Activated CD8-positive, alpha-beta memory T cell treated with anti-CD3 and anti-CD28 coated beads for 1 hour (primary cell): Measurements from ENCODE around the gene UPF2.
"Not testable (repeated sequence)": the region's sequence is repeated elsewhere in the genome, so short reads cannot be mapped to it uniquely, and the experiment has no call there.

Source experiments
- DNase-seq, 2 donors: peaks; one replicate each; pipeline ENCODE4 v3.0.0-alpha.2; 2020; ENCODE audit warnings: low read depth in 1 of 2; ENCODE audit errors: extremely low read depth in 1 of 2

UPF2 gene

DNA sequence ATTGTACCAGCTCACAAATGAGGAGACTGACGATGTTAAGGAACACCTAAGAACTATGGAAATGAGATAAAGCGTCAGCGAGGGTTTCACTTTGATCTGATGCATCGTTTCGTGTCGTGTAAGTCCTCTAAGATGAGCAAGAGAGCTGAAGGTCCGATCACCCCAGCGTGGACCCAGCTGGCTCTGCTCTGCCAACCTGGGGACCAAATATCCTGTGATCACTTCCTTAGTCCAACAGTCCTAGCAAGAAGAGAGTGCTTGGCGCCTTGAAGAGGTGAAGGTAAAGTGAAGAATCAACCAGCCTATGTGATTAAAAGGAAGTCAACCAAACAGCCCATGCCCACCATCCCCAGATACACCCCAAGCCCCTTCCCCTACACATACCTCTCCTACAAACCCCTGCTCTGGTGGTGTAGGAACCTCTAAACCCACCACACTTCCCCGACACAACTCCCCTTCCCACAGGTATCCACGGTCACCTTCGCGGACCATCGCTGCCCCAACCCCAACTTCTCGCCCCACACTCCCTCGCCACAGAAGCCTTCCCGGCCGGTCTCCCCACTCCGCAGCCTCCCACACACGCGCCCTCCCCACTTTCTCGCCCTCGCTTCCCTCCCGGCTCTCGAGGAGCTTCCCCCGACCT lies 722 bp downstream of the UPF2 start:
- no peak for DNase-seq

DNA sequence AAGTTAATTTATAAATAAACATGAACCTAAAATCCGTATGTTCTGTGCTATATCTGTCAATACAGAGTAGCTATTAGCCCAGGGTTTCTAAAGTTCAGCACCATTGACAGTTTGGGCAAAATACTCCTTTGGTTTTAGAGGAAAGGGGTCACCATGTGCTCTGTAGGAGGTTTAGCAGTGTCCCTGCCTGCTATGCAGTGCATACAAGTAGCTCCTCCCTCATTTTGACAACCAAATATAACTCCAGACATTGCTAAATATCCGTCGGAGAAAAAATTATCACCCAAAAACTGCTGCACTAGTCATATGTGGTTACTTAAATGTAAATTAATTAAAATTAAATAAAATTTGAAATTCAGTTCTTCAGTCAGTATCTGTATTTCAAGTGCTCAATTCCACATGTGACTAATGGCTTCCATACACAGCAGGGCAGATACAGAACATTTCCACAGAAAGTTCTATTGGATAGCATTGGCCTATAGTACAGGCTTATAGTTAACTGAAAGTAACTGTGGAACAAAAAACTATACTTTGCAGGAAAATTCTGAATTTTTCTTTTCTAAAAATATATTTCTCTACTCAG lies 6.4 kb downstream of the UPF2 start:
- no peak for DNase-seq

- DNase-seq: no peak
Observed at GRCh38 chr10:12031404-12031803, 11.2 kb downstream of the UPF2 start.

- DNase-seq: no peak
Observed at GRCh38 chr10:12027539-12027938, 15.1 kb downstream of the UPF2 start.

DNA sequence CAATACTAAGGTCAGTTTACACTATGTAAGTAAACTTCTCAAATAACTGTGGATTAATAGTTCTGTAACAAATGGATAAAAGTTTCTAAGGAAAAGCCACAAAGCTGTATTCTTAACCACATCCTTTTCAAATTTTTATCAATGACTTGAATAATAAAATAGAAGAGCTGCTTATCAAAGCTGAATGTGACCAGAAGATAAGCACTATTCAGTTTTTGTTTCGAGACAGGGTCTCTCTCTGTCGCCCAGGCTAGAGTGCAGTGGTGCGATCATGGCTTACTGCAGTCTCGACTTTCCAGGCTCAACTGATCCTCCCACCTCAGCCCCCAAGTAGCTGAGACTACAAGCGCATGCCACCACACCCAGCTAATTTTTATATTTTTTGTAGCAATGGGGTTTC lies 17.0 kb downstream of the UPF2 start:
- no peak for DNase-seq

DNA sequence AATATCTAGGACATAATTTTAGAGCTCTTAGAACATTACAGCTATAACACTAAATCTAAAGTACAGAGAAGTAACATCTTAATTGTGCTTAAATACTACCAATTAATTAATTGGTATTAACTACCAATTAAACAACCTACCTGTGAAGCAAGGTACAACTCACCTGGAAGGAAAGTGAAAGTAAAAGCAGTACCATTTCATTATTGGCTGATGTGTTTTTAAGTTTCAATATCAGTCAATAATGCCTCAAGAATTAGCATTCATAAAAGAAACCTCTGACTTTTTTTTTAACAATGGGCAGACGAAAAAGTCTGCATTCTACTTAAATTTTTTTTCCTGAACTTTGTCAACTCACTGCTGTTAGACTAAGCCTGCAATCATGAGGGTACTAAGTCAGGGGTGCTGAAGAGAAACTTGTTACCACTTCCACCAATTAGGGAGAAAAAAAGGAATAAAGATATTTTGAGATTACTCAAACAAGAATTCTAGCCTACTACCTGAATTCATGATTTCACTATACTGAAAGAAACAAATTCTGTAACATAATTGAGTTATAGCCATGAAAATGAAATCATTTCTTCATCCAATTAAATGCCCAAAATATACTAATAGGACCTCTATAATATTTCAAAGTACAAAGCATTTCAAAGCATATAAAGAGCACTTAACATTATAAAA lies 19.9 kb downstream of the UPF2 start:
- DNase-seq: no peak

- DNase-seq: no peak
Observed at GRCh38 chr10:12020574-12020973, 22.0 kb downstream of the UPF2 start.

DNA sequence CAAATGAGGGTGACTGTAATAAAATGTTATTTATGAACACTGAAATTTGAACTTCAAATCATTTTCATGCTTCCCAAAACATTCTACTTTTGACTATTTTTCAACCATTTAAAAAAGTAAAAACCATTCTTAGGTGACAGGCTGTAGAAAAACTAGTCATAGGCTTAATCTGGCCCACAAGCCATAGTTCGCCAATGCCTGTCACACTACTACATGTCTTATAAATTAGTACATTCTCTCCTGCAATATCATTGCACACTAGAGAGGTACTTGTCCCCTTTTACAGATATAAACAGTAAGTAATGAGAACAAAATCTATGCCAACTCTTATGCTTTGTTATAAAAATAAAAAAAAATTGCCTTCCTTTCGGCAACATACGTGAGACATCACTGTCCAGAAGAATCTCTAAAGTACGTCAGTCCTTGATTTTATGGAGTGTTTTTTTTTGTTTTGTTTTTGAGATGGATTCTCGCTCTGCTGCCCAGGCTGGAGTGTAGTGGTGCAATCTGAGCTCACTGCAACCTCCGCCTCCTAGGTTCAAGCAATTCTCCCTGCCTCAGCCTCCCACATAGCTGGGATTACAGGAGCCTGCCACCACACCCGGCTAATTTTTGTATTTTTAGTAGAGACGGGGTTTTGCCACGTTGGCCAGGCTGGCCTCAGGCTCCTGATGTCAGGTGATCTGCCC lies 23.2 kb downstream of the UPF2 start:
- DNase-seq: no peak

DNA sequence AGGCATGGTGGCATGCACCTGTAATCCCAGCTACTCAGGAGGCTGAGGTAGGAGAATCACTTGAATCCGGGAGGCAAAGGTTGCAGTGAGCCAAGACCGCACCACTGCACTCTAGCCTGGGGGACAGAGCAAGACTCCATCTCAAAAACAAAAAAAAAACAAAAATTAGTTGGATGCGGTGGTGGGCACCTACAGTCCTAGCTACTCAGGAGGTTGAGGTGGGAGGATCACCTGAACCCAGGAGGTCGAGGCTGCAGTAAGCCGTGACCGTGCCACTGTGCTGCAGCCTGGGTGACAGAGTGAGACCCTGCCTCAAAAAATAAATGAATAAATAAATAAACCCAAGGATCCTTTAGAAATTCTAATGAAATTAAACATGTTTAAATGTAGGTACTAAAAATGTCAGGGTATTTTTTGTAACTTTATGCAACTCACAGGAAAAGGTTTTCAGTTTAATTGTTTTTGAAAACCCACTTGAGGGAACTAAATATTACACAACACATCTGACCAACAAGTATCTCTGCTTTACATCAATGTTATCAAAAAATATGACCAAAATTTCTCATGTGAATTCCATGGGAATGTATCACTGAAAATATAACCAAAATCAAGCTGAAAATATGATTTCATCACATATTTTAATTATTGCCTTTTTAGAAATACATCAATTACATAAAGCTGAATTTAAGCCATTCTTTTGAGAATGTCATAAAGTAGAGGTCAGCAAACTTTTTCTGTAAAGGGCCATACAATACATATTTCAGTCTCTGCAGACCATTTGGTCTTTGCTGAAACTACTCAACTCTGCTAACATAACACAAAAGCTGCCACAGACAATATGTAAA lies 23.9 kb downstream of the UPF2 start:
- no peak for DNase-seq

- no peak for DNase-seq
Observed at GRCh38 chr10:12013926-12014325, 28.7 kb downstream of the UPF2 start.

- DNase-seq: not testable (repeated sequence)
Observed at GRCh38 chr10:12013391-12013790, 29.2 kb downstream of the UPF2 start.

- DNase-seq: no peak
Observed at GRCh38 chr10:12010353-12010752, 32.3 kb downstream of the UPF2 start.

GRCh38 chr10:12008842-12009241 lies 33.8 kb downstream of the UPF2 start:
- not testable (repeated sequence) for DNase-seq

DNA sequence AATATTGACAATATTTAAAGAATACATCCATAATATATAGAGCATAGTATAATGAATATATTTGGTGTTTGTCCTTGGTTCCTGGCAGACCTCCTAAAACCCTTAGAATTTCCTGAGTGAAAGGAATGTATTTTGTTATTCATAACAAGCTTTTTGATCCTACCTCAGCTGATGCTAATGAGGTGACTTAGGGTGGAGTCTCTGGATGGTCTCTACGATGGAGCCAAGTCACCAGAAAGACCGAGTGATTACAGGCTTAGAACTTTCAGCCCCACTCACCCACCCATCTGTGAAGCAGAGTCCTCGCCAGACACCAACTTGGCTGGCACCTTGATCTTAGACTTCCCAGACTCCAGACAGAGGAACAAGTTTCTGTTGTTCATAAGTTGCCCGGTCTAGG lies 35.9 kb downstream of the UPF2 start:
- DNase-seq: no peak

DNA sequence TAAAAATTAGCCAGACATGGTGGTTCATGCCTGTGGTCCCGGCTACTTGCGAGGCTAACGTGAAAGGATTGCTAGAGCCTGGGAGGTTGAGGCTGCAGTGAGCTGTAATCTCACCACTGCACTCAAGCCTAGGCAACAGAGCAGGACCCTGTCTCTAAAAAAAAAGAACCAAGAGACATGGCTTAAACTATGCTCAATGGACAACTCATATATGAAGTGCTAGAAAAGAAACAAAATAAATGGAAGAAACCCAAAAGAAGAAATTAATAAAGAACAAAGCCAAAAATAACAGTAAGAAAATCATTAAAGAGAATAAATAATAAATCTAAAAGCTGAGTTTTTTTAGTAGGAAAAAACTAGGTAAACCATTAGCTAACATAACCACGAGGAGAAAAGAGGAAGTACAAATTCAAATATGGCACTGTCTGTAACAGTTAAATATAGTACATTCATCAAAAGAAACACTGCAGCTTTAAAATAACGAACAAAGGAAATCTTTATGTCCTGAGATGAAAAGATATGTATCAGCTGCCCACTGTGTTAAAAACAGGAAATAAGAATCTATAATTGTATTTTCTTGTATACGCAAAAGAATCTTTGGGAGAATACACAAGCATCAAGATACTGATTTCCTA lies 48.7 kb downstream of the UPF2 start:
- no peak for DNase-seq

- no peak for DNase-seq
Observed at GRCh38 chr10:11988924-11989323, 53.7 kb downstream of the UPF2 start.

- peak; percentile 9 to 59 for DNase-seq
Observed at GRCh38 chr10:11986593-11987216, 55.9 kb downstream of the UPF2 start.

DNA sequence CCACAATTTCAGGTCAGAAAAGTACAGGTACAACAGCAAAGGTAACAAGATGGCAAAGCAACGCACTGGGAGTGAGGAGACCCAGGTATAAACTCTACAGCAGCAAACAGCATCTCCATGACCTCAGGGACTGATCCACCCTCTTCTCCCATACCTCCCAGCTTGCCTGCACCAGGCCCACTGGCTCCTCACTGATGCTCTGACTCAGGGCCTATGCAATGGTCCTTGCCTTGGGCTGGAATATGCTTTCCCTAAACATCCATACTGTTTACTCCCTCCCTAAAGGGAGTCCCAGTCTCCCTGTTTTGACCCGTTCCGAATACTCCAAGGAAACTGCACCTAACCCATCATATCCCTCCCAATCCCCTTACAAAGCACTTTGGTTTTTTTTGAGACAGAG lies 60.4 kb downstream of the UPF2 start:
- no peak for DNase-seq

- DNase-seq: no peak
Observed at GRCh38 chr10:11975795-11976194, 66.8 kb downstream of the UPF2 start.

DNA sequence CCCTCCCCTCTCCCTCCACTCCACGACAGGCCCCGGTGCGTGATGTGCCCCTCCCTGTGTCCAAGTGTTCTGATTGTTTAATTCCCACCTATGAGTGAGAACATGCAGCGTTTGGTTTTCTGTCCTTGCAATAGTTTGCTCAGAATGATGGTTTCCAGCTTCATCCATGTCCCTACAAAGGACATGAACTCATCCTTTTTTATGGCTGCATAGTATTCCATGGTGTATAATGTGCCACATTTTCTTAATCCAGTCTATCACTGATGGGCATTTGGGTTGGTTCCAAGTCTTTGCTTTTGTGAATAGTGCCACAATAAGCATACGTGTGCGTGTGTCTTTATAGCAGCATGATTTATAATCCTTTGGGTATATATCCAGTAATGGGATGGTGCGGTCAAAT lies 70.1 kb downstream of the UPF2 start:
- not testable (repeated sequence) for DNase-seq
